ENCODE measurements around the gene PCMT1. TPM values are rescaled to one million over a fixed set of nuclear protein-coding genes. Genes with fewer than 3 reads are reported as not detected.

Gene PCMT1
- total and polyA plus RNA-seq, 2 of the 8 experiments (the other 6 are each of a cell fraction or from before 2014, with no cell fraction given) = 84.3 to 91.3 TPM

DNA sequence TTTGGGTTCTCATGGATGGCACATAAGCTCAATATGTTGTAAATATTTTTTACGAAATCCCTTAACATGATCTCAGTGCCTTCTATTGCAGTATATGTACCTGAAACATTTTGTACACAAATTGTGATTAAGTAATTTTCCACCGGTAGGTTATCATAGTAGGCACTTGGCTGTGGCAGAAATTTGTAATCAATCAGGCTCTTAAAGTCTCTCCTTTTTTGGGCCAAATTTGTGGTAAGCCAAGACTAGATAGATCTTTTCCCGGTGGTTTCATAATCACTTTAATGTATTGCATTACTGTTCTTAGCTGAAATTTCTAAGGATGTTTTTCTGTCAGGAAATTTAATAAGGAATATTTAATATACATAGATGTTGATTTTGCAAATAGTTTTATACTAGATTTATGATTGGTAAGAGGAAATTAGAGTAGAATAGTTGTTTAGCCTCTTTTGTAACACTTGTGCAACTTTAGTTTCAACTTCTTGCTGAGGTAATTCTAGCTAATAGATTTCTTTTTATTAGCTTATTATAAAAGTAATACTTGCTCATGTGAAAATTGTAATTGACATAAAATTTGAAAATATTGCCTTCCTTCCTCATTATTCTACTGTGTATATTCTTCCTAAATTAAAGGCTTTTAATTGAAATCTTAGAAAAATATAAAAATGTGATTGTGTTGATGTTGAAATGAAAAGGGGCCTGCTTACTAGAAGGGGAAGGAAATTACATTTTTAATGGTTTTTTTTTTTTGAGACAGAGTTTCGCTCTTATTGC is 3.2 kb downstream of the PCMT1 start:
- 97% methylated on average over 4 of the region's 4 CpGs; no CpG with 5 or more reads in 1 of the 2 experiments for WGBS, 2 experiments (ENCODE audit: extremely low coverage in 1 of 2, insufficient coverage in 1 of 2, insufficient read length in 1 of 2, insufficient replicate concordance in 2 of 2, low coverage in 1 of 2, low lambda C conversion rate in 2 of 2, missing lambda C conversion rate in 1 of 2)
- FAIRE-seq (no peak), DNase-seq (ENCODE audit: low read depth in 1 of 2, low spot score in 2 of 2) (no peak)
- Histone ChIP-seq H3K4ac (replicated peaks; ENCODE audit: insufficient read length, low read depth, low read length) (no peak overlapping the region), H3K9ac (replicated peaks in 1 of 4; ENCODE audit: extremely low read depth in 1 of 4, low read depth in 3 of 4, low read length in 3 of 4) (no peak overlapping the region), H3K18ac (ENCODE audit: extremely low read depth, low read length) (no peak overlapping the region), H2BK5ac (ENCODE audit: low read depth, low read length) (no peak overlapping the region), H2AK5ac (ENCODE audit: low read depth, low read length) (no peak overlapping the region), H4K20me1 (replicated peaks in 1 of 2; ENCODE audit: control insufficient read depth in 1 of 2, insufficient read depth in 2 of 2, low read length in 2 of 2) (peaks cover 2 to 7% of the 10 kb centered on the region in 2 experiments), H3K4me3 (ENCODE audit: extremely low read depth in 1 of 4, insufficient read depth in 2 of 4, low read depth in 3 of 4, low read length in 4 of 4) (no peak overlapping the region), H3K4me1 (replicated peaks in 1 of 4; ENCODE audit: control insufficient read depth in 3 of 4, insufficient read depth in 4 of 4, low read length in 3 of 4) (no peaks in the 10 kb centered on the region), H2BK20ac (ENCODE audit: low read length) (no peak overlapping the region), H4K91ac (replicated peaks; ENCODE audit: insufficient read length, low read length) (no peak overlapping the region), H3K9me3 (ENCODE audit: insufficient read depth in 2 of 2, low read depth in 1 of 2, low read length in 1 of 2) (no peaks in the 10 kb centered on the region), H3K36me3 (ENCODE audit: control insufficient read depth in 2 of 4, insufficient read depth in 4 of 4, low read length in 3 of 4) (no peaks in the 10 kb centered on the region; a peak in 1 of 8 replicates), H2BK12ac (ENCODE audit: low read depth, low read length) (no peak overlapping the region), H3K14ac (ENCODE audit: insufficient read length) (no peak overlapping the region), H3K79me2 (ENCODE audit: control insufficient read depth in 1 of 2, insufficient read depth in 2 of 2, low read length in 2 of 2) (peaks cover 4 to 72% of the 10 kb centered on the region in 2 experiments), H3K27ac (ENCODE audit: low read depth, low read length) (no peak overlapping the region), H3K23ac (ENCODE audit: insufficient read length) (no peak overlapping the region), H3K4me2 (ENCODE audit: insufficient read depth in 1 of 2, low read depth in 2 of 2, low read length in 2 of 2) (no peak overlapping the region), H2AFZ (ENCODE audit: low read length) (no peak overlapping the region), H2BK15ac (ENCODE audit: low read length) (no peak overlapping the region), H4K8ac (ENCODE audit: extremely low read depth, insufficient read depth, low read length) (no peak overlapping the region), H2BK120ac (replicated peaks; ENCODE audit: low read depth, low read length) (no peak overlapping the region), H3K27me3 (replicated peaks in 1 of 4; ENCODE audit: control insufficient read depth in 3 of 4, extremely low read depth in 1 of 4, insufficient read depth in 3 of 4, low read length in 3 of 4) (no peaks in the 10 kb centered on the region), H3K23me2 (ENCODE audit: low read depth, low read length) (peaks cover 9% of the 10 kb centered on the region; the same call in 1 of the 2 replicates), H3K79me1 (ENCODE audit: low read depth, low read length) (no peaks in the 10 kb centered on the region; the same call in 1 of the 2 replicates), H3K56ac (replicated peaks; ENCODE audit: insufficient read length, low read depth, low read length) (no peak overlapping the region), H4K5ac (ENCODE audit: insufficient read length, low read depth, low read length) (no peak overlapping the region)
- POLR2A ChIA-PET (ENCODE audit: partially characterized antibody) = interaction anchor here (0.7 to 1.8 kb wide), 3 partner anchors 11 to 21 kb away, joined by 3 to 4 read pairs (median 4); no protein-coding TSS in a partner anchor
- no peak for TF ChIP-seq GTF2F1 (IDR thresholded peaks at IDR 0.05; ENCODE audit: borderline replicate concordance, low read depth, low read length)
- CTCF ChIA-PET (ENCODE audit: partially characterized antibody) = interaction anchor here (0.9 to 1.2 kb wide), 4 partner anchors 9 to 69 kb away, joined by 3 to 4 read pairs (median 3); no protein-coding TSS in a partner anchor

Measured in H1 (cell line).